ENCODE results near the gene PLA1A. TPM values are rescaled to one million over a fixed set of nuclear protein-coding genes. Genes with fewer than 3 reads are reported as not detected.
A peak's percentile ranks its signal among the peaks of the same experiment; 100 is the strongest.
"Not testable (repeated sequence)": the region's sequence is repeated elsewhere in the genome, so short reads cannot be mapped to it uniquely, and the experiment has no call there.

The PLA1A gene
- total RNA-seq, 1 donor from 2014 or later: 7.8 TPM

DNA sequence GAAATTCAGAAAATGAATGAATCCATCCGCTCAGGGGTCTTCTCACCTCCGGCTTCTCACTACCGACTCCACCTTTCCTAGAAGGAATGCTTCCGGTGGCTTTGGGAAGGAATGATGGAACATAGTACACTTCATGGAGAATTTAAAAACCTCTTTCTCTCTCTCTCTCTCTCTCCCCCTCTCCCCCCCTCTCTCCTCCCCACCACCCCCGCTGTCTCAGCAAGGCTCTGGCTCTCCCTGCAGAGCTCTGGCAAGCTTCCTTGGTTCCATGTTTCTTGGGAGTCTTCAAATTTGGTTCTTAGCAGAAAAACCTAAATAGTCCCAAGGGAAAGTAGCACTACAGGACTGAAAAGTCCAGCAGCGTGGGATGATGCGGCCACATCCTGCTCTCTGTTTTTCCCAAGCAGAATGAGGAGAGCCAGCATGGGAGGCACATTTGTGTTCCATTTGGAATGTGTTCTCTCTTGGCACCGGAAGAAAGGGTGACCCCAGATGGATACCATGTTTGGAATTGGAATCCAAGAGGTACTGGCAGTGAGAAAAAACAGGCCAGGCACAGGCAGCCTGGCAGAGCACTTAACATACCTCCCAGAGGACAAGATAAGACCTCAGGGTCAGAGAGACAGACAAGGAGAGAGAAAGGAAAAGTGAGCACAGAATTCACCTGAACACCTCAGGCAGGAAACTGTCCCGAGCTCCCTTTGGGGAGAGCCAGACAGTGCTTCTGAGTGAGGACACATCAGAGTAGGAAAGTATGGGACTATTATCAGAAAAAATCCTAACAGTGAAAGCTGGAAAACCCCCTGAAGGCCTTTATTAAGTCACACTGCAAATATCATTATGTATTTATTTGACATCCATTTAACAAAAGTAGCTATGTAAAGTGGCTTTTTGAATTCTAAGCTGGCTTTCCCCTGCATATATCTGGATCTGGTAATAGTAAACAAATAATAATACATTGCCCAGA lies 63.1 kb downstream of the PLA1A start, which contains the start of gene POPDC2:
TSS of gene POPDC2 (minus strand) at position 116 of the 967 bp plus-strand sequence. CDS start 166 bp downstream, outside the sequence.
- DNase-seq (ENCODE audit: extremely low read depth, low read depth, low spot score): no peak

DNA sequence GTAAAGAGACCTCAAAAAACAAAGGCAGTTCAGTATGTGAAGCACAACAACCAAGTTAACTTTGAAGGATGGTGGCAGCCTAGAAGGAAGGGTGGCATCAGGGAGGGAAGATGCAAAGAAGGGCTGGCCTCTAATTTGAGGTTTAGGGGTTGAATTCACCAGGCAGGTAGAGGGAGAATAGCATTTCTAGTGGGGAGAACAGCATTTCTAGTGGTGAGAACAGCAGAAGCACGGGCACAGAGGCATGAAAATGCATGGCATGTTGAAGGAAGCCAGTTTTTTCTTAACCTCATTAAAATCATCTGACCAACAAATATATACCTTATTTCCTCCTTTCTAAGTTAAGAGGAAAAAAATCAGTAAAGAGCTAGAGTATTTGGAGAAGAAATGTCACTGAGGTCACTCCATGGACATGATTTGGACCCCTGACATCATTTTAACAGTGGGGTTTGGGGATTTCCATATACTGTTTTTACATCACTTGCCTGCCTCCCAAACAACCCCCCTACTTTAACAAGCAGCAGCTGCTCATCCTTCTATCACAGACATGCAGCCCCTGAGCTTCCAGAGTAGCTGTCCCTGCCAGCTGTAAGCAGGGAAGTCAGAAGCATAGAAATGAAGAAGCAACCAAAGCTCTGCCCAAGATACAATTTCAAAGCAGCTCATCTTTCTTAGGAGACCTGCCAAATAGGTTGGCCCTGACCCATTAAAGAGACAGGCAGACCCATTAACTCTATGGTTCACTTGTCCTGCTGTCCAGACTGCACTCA lies 65.1 kb downstream of the PLA1A start:
- no peak for DNase-seq (ENCODE audit: extremely low read depth, low read depth, low spot score)

- DNase-seq (ENCODE audit: extremely low read depth, low read depth, low spot score): no peak
These were observed 66.2 kb downstream of the PLA1A start for GRCh38 chr3:119663885-119664284.

DNA sequence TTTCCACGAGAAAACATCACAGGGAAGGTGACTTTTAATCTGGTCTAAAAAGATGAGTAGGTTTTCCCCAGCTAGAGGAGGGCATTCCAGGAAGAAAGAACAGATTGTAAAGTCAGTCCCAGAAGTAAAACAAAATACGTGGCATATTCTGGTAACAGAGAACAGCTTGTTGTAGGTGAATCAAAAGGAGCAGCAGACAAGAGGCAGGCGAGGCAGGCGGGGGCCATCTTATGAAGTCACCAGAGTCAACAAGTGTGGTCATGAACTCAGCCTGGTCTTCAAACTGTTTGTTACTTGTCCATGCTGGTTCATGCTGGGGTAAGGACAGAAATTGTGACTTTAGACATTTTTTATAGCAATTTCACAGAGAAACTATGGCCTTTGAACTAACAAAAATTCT lies 66.7 kb downstream of the PLA1A start:
- DNase-seq (ENCODE audit: extremely low read depth, low read depth, low spot score): no peak

- no peak for DNase-seq (ENCODE audit: extremely low read depth, low read depth, low spot score)
These were observed 67.2 kb downstream of the PLA1A start for GRCh38 chr3:119664850-119665379.

GRCh38 chr3:119665954-119666559 lies 68.4 kb downstream of the PLA1A start:
- no peak for DNase-seq (ENCODE audit: extremely low read depth, low read depth, low spot score)

GRCh38 chr3:119669906-119670570 lies 72.4 kb downstream of the PLA1A start:
- DNase-seq (ENCODE audit: extremely low read depth, low read depth, low spot score): no peak

DNA sequence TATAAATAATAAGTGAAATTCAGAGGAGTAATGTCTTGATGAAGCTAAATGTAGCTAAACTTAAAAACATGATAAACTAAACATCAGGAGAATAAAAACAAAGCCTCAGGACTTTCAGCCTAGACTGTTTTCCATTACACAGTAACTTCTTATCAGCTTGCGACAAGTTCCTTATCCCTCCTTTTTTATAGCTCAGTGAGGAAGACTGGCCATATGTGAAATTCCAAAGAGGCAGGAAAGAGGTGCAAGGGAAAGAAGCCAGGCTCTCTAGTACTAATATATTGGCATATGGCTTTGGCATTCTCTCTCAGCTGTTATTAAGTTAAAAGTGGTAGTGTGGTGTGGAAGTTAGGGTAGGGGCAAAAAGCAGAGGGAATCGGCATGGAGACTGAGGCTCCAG lies 75.1 kb downstream of the PLA1A start:
- no peak for DNase-seq (ENCODE audit: extremely low read depth, low read depth, low spot score)

DNA sequence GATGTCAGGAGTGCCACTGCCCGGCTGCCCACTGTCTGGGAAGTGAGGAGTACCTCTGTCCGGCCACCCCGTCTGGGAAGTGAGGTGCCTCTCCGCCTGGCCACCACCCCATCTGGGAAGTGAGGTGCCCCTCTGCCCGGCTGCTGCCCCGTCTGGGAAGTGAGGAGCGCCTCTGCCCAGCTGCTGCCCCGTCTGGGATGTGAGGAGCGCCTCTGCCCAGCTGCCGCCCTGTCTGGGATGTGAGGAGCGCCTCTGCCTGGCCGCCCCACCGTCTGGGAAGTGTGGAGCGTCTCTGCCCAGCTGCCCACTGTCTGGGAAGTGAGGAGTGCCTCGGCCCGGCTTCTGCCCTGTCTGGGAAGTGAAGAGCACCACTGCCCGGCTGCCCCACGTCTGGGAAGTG lies 76.2 kb downstream of the PLA1A start:
- no peak for DNase-seq (ENCODE audit: extremely low read depth, low read depth, low spot score)

GRCh38 chr3:119675188-119675874 lies 77.6 kb downstream of the PLA1A start:
- no peak for DNase-seq (ENCODE audit: extremely low read depth, low read depth, low spot score)

GRCh38 chr3:119676020-119676419 lies 78.3 kb downstream of the PLA1A start:
- no peak for DNase-seq (ENCODE audit: extremely low read depth, low read depth, low spot score)

- peak; percentile 75 for DNase-seq (ENCODE audit: extremely low read depth, low read depth, low spot score)
These were observed 79.3 kb downstream of the PLA1A start, which contains the start of gene COX17 for GRCh38 chr3:119676771-119677640. COX17 (minus strand) TSS chr3:119677406; CDS start chr3:119677310, 96 bp downstream.

DNA sequence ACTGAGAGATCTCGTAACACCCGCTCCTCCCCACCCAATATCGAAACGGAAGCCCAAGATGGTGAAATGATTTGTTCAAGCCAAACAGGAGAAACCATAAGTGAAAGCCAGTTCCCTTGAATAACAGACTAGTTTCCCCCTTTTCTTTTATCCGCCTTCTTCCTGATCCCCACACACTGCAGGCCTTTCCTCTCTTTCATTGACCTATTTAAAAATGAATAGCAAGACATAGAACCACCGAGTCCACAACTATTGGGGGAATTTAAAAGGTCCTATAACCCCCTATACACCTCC lies 79.9 kb downstream of the PLA1A start:
- no peak for DNase-seq (ENCODE audit: extremely low read depth, low read depth, low spot score)

GRCh38 chr3:119678209-119678608 lies 80.5 kb downstream of the PLA1A start:
- DNase-seq (ENCODE audit: extremely low read depth, low read depth, low spot score): not testable (repeated sequence)

Other genes starting within 250 kb of the PLA1A start
- gene TMEM39A, start 134.3 kb upstream of the PLA1A start, total RNA-seq: 28.9 and 31.9 TPM in 2 replicates
- gene POGLUT1, start 128.9 kb upstream of the PLA1A start, total RNA-seq: 12.3 and 20.4 TPM in 2 replicates
- gene TIMMDC1, start 99.3 kb upstream of the PLA1A start, total RNA-seq: 36.3 and 50.1 TPM in 2 replicates
- not detected in 2 replicates for gene CD80, start 38.3 kb upstream of the PLA1A start, total RNA-seq
- gene ADPRH, start 18.4 kb upstream of the PLA1A start, total RNA-seq: 8.9 and 9.9 TPM in 2 replicates
- gene POPDC2, start 62.7 kb downstream of the PLA1A start, total RNA-seq: 1.3 and 1.6 TPM in 2 replicates
- gene COX17, start 79.5 kb downstream of the PLA1A start, total RNA-seq: 19.0 and 29.3 TPM in 2 replicates
- gene CFAP91, start 105.1 kb downstream of the PLA1A start, total RNA-seq: 0.10 and 0.70 TPM in 2 replicates
- gene NR1I2, start 184.2 kb downstream of the PLA1A start, total RNA-seq: not detected in 2 replicates

Measured in glomerular endothelial cell (primary cell).